AG04450 (cell line): Measurements from ENCODE around the gene TMEM98. TPM values are rescaled to one million over a fixed set of nuclear protein-coding genes. Genes with fewer than 3 reads are reported as not detected.
A peak's percentile ranks its signal among the peaks of the same experiment; 100 is the strongest.

Experiments
- CTCF ChIA-PET: fragments of 300-600, 350-600 bp; formaldehyde crosslinking; extraction: SDS; loops from one replicate; lab custom pipeline; 2022; ENCODE audit warnings: antibody characterized with exemption, inconsistent platforms; lab: Charles Lee
- POLR2A ChIA-PET: fragments of 350-600 bp; formaldehyde crosslinking; extraction: SDS; loops from one replicate; lab custom pipeline; 2021; ENCODE audit warnings: antibody characterized with exemption, inconsistent platforms; lab: Yijun Ruan, JAX
- DNase-seq: peaks from one replicate; pipeline ENCODE4 v3.0.0-alpha.2; 2011; ENCODE audit warnings: low read depth, low spot score
- H3K27ac ChIP-seq: one replicate; pipeline ENCODE4 v1.5.1; 2012; ENCODE audit warnings: low read depth, low read length, control low read depth
- H3K27me3 ChIP-seq: one replicate; pipeline ENCODE4 v1.6.0; 2012; ENCODE audit warnings: low read length; ENCODE audit not compliant: control insufficient read depth, insufficient read depth
- H3K4me3 ChIP-seq: 2 replicates; pipeline ENCODE4 v1.5.1; 2011; ENCODE audit warnings: mild to moderate bottlenecking, low read depth, low read length, control low read depth
- H3K9me3 ChIP-seq: 2 replicates; pipeline ENCODE4 v1.5.1; 2012; ENCODE audit warnings: low read length; ENCODE audit not compliant: control insufficient read depth, insufficient read depth
- CTCF ChIP-seq: IDR thresholded peaks from 2 replicates; pipeline ENCODE4 v1.5.1; 2011; ENCODE audit warnings: low read depth, low read length, control low read depth, inconsistent platforms
- polyA plus RNA-seq: library from polyadenylated mRNA; depleted of rRNA; stranded (reverse); fragments of >200 nt; gene quantifications from 2 replicates; pipeline ENCODE4 v1.2.3, GENCODE V29; 2011

The TMEM98 gene
- polyA plus RNA-seq, 1 experiment = 260 TPM

GRCh38 chr17:32940706-32941390 is 12.9 kb downstream of the TMEM98 start:
- Histone ChIP-seq H3K27me3 (no peaks in the 10 kb centered on the region), H3K4me3 (no peak overlapping the region), H3K9me3 (peaks cover 4% of the 10 kb centered on the region), H3K27ac (no peak overlapping the region)
- DNase-seq = no peak
- ChIA-PET CTCF (interaction anchor here (1.2 to 2.3 kb wide), 4 partner anchors 9 to 63 kb away, joined by 4 to 15 read pairs (median 8); partner anchors contain the start of gene TMEM98), POLR2A (no interaction called here)
- no peak for TF ChIP-seq CTCF

GRCh38 chr17:32941419-32942032 is 13.6 kb downstream of the TMEM98 start:
- TF ChIP-seq CTCF = peak; percentile 35
- CTCF ChIA-PET = interaction anchor here (0.7 to 2.3 kb wide), 11 partner anchors 9 to 158 kb away, joined by 3 to 15 read pairs (median 3); partner anchors contain the start of genes MYO1D and TMEM98

DNA sequence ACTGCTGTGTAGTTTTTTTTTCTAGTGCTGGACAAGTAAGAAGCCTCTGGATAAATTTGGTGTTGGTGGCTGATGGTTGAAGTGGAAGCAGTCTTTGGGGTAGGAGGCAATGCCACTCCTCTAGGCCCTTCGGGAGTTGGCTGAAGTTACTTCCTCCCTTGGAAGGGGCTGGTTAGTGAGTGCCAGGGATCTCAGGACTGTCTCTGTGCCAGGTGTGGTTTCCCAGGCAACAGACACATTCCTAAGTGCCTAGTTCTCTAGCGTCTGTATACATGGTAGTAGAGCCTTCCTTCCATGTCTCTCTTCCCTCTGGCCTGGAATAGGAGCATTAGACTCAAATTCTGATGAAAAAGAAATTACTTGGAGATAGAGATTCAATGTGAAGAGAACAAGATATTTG is 15.3 kb downstream of the TMEM98 start:
- Histone ChIP-seq H3K9me3 (peaks cover 4% of the 10 kb centered on the region), H3K4me3 (no peak overlapping the region), H3K27me3 (no peaks in the 10 kb centered on the region), H3K27ac (no peak overlapping the region)
- no peak for DNase-seq
- no peak for TF ChIP-seq CTCF
- ChIA-PET POLR2A (no interaction called here), CTCF (interaction anchor here (0.8 to 1.5 kb wide), 5 partner anchors 14 to 160 kb away, joined by 3 to 4 read pairs (median 3); partner anchors contain the start of gene MYO1D)

More at GRCh38 chr17:32941419-32942032, 13.6 kb downstream of the TMEM98 start:
- Histone ChIP-seq H3K9me3 (peaks cover 4% of the 10 kb centered on the region), H3K27ac (no peak overlapping the region), H3K27me3 (no peaks in the 10 kb centered on the region), H3K4me3 (no peak overlapping the region)
- POLR2A ChIA-PET = no interaction called here
- DNase-seq = no peak

DNA sequence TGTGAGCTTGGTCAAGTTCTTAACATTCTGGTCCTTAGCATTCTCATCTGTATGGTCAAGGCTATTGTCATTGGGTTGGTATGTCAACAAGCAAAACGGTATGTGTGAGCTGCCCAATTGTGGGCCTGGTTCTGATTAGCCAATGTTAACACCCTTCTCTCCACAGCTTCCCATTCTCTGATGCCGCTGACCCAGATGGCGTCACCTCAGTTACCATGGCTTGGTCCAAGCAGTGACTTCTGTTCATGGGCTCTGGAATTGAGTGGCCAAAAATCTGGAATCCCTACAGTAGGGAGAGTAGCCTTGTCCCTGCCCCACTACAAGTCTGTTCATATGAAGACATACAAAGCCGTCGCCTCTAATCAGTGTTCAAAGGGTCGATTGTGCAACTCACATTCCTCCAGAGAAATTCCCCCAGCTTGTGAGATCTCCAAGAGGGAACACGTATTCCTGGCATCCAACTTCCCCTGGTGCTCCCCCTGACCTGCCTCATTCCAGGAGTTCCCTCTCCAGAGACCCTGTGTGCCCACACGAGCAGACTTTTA is 15.8 kb downstream of the TMEM98 start:
- H3K9me3 ChIP-seq = peaks cover 4% of the 10 kb centered on the region
- CTCF ChIA-PET = interaction anchor here (0.8 to 1.5 kb wide), 5 partner anchors 15 to 67 kb away, joined by 3 to 4 read pairs (median 4); partner anchors contain the start of gene MYO1D
- no peaks in the 10 kb centered on the region for H3K27me3 ChIP-seq
- H3K27ac ChIP-seq = peak overlapping the region; percentile 12
- H3K4me3 ChIP-seq = no peak overlapping the region
- DNase-seq = peak; percentile 38
- TF ChIP-seq CTCF = no peak
- POLR2A ChIA-PET = no interaction called here
